Measurements from ENCODE around the gene GALNT11. TPM values are rescaled to one million over a fixed set of nuclear protein-coding genes. Genes with fewer than 3 reads are reported as not detected.

Gene GALNT11
- total RNA-seq, 1 donor from 2014 or later = 68.3 TPM

DNA sequence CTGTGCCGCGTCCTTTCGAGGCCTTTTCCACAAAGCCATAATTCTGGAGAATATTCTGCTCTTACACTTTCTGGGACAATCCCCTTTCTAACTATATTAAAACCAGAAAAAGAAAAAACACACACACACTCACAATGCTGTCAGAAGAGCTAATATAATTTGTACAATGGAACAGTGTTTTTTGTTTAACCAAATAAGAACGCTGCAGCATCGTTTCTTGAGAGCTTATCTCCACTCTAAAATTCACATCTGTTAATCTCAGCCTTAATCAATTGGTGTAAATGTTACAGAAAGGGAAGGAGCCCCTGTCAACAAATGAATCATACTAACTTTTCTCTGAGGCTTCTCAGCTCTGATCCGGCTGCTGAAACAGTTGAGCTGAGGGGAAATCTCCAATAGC lies 123.9 kb downstream of the GALNT11 start:
- no peak for DNase-seq

DNA sequence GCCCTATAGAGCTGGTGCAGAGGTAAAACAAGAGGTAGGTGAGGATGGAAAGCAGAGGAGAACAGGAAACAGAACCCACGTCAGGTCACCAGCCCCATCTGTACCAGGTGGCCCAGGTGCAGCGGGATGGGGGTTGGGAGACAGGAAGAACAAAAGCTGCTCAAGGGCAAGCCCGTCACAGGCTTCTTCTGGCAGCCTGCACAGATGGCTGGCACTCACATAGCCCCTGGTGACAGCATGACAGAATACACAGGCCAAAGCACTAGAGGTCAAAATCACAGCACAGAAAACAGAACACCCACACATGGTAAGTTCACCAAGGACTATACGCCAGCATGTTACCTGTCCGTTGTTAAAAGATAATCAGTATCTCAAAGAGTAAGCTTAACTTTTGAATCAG lies 126.8 kb downstream of the GALNT11 start:
- no peak for DNase-seq

DNA sequence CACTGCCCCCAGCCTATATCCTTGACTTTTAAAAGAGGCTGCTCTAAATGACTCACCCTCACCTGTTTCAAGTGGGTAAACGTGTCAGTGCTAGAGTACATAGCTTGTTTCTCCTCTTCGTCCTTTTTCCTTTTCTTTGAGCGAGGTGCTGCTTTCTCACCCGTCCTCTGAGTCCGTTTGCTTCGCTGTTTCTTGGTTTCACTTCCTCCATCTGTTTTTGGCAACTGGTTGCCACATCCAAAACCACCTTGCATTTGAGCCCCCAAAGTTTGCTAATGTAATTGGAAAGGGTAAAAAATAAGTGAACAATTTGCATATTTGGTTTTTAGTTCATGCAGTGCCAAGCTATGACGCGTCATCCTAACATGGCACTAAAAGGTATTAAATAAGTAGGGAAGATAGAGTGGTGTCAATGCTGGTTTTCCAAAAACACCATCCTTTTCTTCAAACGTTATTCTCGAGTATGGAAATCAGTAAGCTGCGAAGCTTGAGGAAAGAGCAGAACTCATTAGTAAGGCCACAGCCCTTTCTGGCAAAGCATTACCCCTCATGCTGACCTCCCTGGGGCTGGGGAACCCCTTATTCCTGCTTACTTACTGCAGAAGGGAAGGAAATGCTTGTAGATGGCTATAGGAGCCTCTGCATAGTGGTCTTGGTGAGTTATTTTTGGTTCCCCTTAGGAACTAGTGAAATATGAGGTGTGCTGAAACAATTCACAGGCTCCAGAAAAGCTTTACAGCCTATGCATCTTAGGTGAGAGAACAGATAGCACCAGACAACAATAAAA lies 133.5 kb downstream of the GALNT11 start:
- DNase-seq = no peak

DNA sequence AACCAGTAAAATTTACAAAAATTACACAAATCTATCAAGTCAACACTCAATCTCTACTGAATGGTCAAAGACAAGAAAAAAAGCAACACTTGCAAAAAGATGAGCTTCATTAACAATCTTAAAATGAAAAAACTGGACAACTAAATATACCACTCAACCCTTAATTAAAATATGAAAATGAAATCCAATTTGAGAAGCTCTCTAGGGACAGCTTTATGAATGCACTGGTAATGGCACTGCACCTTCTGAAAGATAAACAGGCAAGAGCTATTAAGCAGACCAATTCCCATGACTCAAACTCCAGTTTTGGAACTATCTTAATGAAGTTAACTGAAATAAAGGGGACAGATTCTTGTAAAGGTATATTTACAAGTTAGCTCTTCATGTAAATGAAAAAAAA lies 135.7 kb downstream of the GALNT11 start:
- no peak for DNase-seq

DNA sequence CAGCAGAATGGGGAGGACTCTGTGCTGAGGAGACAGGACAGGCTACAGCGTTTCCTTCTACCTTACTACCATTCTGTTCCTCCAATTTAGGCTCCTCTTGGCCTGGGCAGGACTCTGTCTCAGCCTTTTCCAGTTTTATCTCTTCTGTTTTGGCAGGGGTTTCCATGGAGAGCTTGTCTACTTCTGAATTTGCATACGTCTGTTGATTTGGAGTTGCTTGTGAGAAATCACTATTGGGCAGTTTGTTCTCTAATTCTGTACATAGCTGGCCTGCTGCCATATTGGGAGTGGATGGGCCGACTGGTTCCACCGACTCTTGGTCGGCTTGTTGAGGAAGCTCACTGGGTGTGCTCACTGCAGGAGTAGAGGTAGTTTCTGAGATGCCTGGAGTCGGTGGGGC lies 136.8 kb downstream of the GALNT11 start:
- no peak for DNase-seq

Small RNAs within 50 kb of the gene (small RNA-seq; reads per million reads assigned to genes)
- gene RF00017 (ENCODE audit: low replicate concordance) = not detected

Other genes with a start within 250 kb of the GALNT11 start
- gene PRKAG2, start 148.6 kb upstream of the GALNT11 start, total RNA-seq = 14.2 TPM
- gene GALNTL5, start 69.2 kb upstream of the GALNT11 start, total RNA-seq = not detected